HG02943 (cell line): ENCODE results near the gene LMO2.
A peak's percentile ranks its signal among the peaks of the same experiment; 100 is the strongest.
"Not testable (repeated sequence)": the region's sequence is repeated elsewhere in the genome, so short reads cannot be mapped to it uniquely, and the experiment has no call there.

Source experiments
- ATAC-seq: cut with Tn5 transposase; IDR thresholded peaks from one replicate; pipeline ENCODE4 v1.9.1; 2021; ENCODE audit warnings: mild to moderate bottlenecking, low read depth, moderate library complexity; ENCODE audit not compliant: unreplicated experiment

LMO2 gene

GRCh38 chr11:33891714-33892327 lies at the start of gene LMO2:
TSS of gene LMO2 (minus strand) at chr11:33892076. CDS start at chr11:33869716, 22,360 bp downstream.
- no peak for ATAC-seq

- ATAC-seq: no peak
Observed at GRCh38 chr11:33940538-33940815, 48.6 kb upstream of the LMO2 start.

GRCh38 chr11:33936725-33937604 lies 45.1 kb upstream of the LMO2 start:
- no peak for ATAC-seq

GRCh38 chr11:33935461-33936456 lies 43.9 kb upstream of the LMO2 start:
- no peak for ATAC-seq

GRCh38 chr11:33935005-33935404 lies 43.1 kb upstream of the LMO2 start:
- no peak for ATAC-seq

- ATAC-seq: no peak
Observed at GRCh38 chr11:33934450-33934849, 42.6 kb upstream of the LMO2 start.

GRCh38 chr11:33933602-33934001 lies 41.7 kb upstream of the LMO2 start:
- no peak for ATAC-seq

- ATAC-seq: no peak
Observed at GRCh38 chr11:33932721-33933120, 40.8 kb upstream of the LMO2 start.

GRCh38 chr11:33931739-33932366 lies 40.0 kb upstream of the LMO2 start:
- not testable (repeated sequence) for ATAC-seq

- no peak for ATAC-seq
Observed at GRCh38 chr11:33931067-33931466, 39.2 kb upstream of the LMO2 start.

GRCh38 chr11:33930317-33931021 lies 38.6 kb upstream of the LMO2 start:
- ATAC-seq: no peak

- no peak for ATAC-seq
Observed at GRCh38 chr11:33928564-33928963, 36.7 kb upstream of the LMO2 start.

GRCh38 chr11:33926671-33927552 lies 35.0 kb upstream of the LMO2 start:
- ATAC-seq: no peak

- ATAC-seq: no peak
Observed at GRCh38 chr11:33924341-33924740, 32.5 kb upstream of the LMO2 start.

GRCh38 chr11:33923626-33924025 lies 31.8 kb upstream of the LMO2 start:
- no peak for ATAC-seq

- ATAC-seq: peak; percentile 79
Observed at GRCh38 chr11:33920838-33921613, 29.1 kb upstream of the LMO2 start.

- no peak for ATAC-seq
Observed at GRCh38 chr11:33919645-33920044, 27.8 kb upstream of the LMO2 start.

- not testable (repeated sequence) for ATAC-seq
Observed at GRCh38 chr11:33917402-33917801, 25.5 kb upstream of the LMO2 start.
